ENCODE results near the gene MAST3. TPM values are rescaled to one million over a fixed set of nuclear protein-coding genes. Genes with fewer than 3 reads are reported as not detected.

Gene MAST3
- polyA plus RNA-seq, 1 of the 3 experiments (the other 2 are of a cell fraction) = 4.5 TPM

GRCh38 chr19:18170714-18171255 is 73.2 kb downstream of the MAST3 start:
- Histone ChIP-seq H4K20me1 (ENCODE audit: insufficient read depth) (no peaks in the 10 kb centered on the region), H3K27me3 (ENCODE audit: insufficient read depth) (no peaks in the 10 kb centered on the region), H3F3A (replicated peaks; ENCODE audit: insufficient read depth) (peaks cover 9% of the 10 kb centered on the region), H3K36me3 (replicated peaks in 1 of 2; ENCODE audit: control insufficient read depth in 1 of 2, insufficient read depth in 2 of 2, low read length in 1 of 2) (peaks cover 15 to 16% of the 10 kb centered on the region in 2 experiments), H3K4me1 (ENCODE audit: control insufficient read depth in 1 of 2, insufficient read depth in 2 of 2, low read depth in 1 of 2, low read length in 1 of 2) (peaks cover 0 to 8% of the 10 kb centered on the region in 2 experiments; a peak in 1 of 4 replicates), H3K9me2 (no peaks in the 10 kb centered on the region), H2AFZ (ENCODE audit: low read depth) (no peak overlapping the region), H3K4me2 (no peak overlapping the region), H3K27ac (ENCODE audit: low read depth in 2 of 2, low read length in 1 of 2) (no peak overlapping the region), H3K9me3 (no peaks in the 10 kb centered on the region), H3K9ac (no peak overlapping the region), H3K79me2 (ENCODE audit: insufficient read depth) (no peaks in the 10 kb centered on the region), H3K4me3 (ENCODE audit: low read depth in 2 of 2, low read length in 1 of 2) (no peak overlapping the region)
- peak; percentile 19 for DNase-seq
- TF ChIP-seq CHD2 (IDR thresholded peaks at IDR 0.05; ENCODE audit: low read length, partially characterized antibody) (no peak), RAD21 (IDR thresholded peaks at IDR 0.05; ENCODE audit: low read length) (no peak), ELF1 (IDR thresholded peaks at IDR 0.05) (no peak), TEAD4 (IDR thresholded peaks at IDR 0.05; ENCODE audit: borderline replicate concordance, insufficient read depth) (no peak), JUND (IDR thresholded peaks at IDR 0.05) (no peak), FOXM1 (IDR thresholded peaks at IDR 0.05; ENCODE audit: low read depth) (no peak), POLR2AphosphoS5 (IDR thresholded peaks at IDR 0.05; ENCODE audit: low read depth, low read length) (no peak), GABPA (IDR thresholded peaks at IDR 0.05; ENCODE audit: low read depth) (no peak), EP300 (IDR thresholded peaks at IDR 0.05; ENCODE audit: borderline replicate concordance in 1 of 2, low read depth in 1 of 2, low read length in 1 of 2) (no peak), RCOR1 (IDR thresholded peaks at IDR 0.05; ENCODE audit: low read length) (no peak), YY1 (IDR thresholded peaks at IDR 0.05; ENCODE audit: low read depth) (no peak), TAF1 (IDR thresholded peaks at IDR 0.05; ENCODE audit: borderline replicate concordance, low read depth, low read length) (no peak)
- CTCF ChIA-PET = interaction anchor here (0.7 to 9.4 kb wide), 6 partner anchors 10 to 704 kb away, joined by 3 to 78 read pairs (median 4); partner anchors contain the start of gene PIK3R2
- POLR2A ChIA-PET = interaction anchor here (0.5 to 1.1 kb wide), 2 partner anchors 10 to 13 kb away, joined by 3 to 5 read pairs; no protein-coding TSS in a partner anchor
- WGBS (ENCODE audit: low lambda C conversion rate) = 90% methylated on average over 16 of the region's 16 CpGs

GRCh38 chr19:18171605-18172327 is 74.2 kb downstream of the MAST3 start:
- Histone ChIP-seq H3K79me2 (ENCODE audit: insufficient read depth) (no peaks in the 10 kb centered on the region), H3K9me2 (no peaks in the 10 kb centered on the region), H3K4me1 (ENCODE audit: control insufficient read depth in 1 of 2, insufficient read depth in 2 of 2, low read depth in 1 of 2, low read length in 1 of 2) (peaks cover 0 to 8% of the 10 kb centered on the region in 2 experiments; a peak in 1 of 4 replicates), H3K9me3 (no peaks in the 10 kb centered on the region), H2AFZ (ENCODE audit: low read depth) (no peak overlapping the region), H3K4me2 (no peak overlapping the region), H3K27me3 (ENCODE audit: insufficient read depth) (no peaks in the 10 kb centered on the region), H3F3A (replicated peaks; ENCODE audit: insufficient read depth) (peaks cover 9% of the 10 kb centered on the region), H3K9ac (no peak overlapping the region), H4K20me1 (ENCODE audit: insufficient read depth) (no peaks in the 10 kb centered on the region), H3K27ac (ENCODE audit: low read depth in 2 of 2, low read length in 1 of 2) (no peak overlapping the region), H3K4me3 (ENCODE audit: low read depth in 2 of 2, low read length in 1 of 2) (no peak overlapping the region), H3K36me3 (replicated peaks in 1 of 2; ENCODE audit: control insufficient read depth in 1 of 2, insufficient read depth in 2 of 2, low read length in 1 of 2) (peaks cover 9 to 11% of the 10 kb centered on the region in 2 experiments)
- TF ChIP-seq GABPA (IDR thresholded peaks at IDR 0.05; ENCODE audit: low read depth) = no peak
- TF ChIP-seq NFIC (IDR thresholded peaks at IDR 0.05; ENCODE audit: borderline replicate concordance) = 0 out of 2 replicates have a peak, but pooled peaks have one; percentile 16
- ChIA-PET CTCF (interaction anchor here (1.1 to 9.4 kb wide), 5 partner anchors 11 to 108 kb away, joined by 3 to 78 read pairs (median 4); partner anchors contain the start of gene PIK3R2), POLR2A (no interaction called here)
- peak; percentile 30 for DNase-seq
- 88% methylated on average over 8 of the region's 8 CpGs for WGBS (ENCODE audit: low lambda C conversion rate)
